Smooth muscle cell (in vitro differentiated cells): ENCODE data around the gene OR2T8. TPM values are rescaled to one million over a fixed set of nuclear protein-coding genes. Genes with fewer than 3 reads are reported as not detected.

ENCODE experiments used
- DNase-seq: peaks from one replicate; lab custom pipeline; 2025; ENCODE audit not compliant: unreplicated experiment; lab: John Stamatoyannopoulos, UW
- H2AFZ ChIP-seq: fragments of 200-600 bp; sonication (generic); 2 replicates; pipeline ENCODE4 v1.6.0; 2016; ENCODE audit warnings: antibody characterized with exemption, low read depth, mild to moderate bottlenecking
- H3F3A ChIP-seq: fragments of 200-600 bp; sonication (generic); 2 replicates; pipeline ENCODE4 v1.6.0; 2017; ENCODE audit warnings: antibody characterized with exemption, low read depth
- H3K27ac ChIP-seq: fragments of 200-600 bp; sonication (generic); 2 replicates; pipeline ENCODE4 v1.5.1; 2016; ENCODE audit warnings: low read depth, mild to moderate bottlenecking
- H3K27me3 ChIP-seq: fragments of 200-600 bp; sonication (generic); 2 replicates; pipeline ENCODE4 v1.6.1; 2016; ENCODE audit warnings: low read depth, mild to moderate bottlenecking
- H3K36me3 ChIP-seq: fragments of 200-600 bp; sonication (generic); 2 replicates; pipeline ENCODE4 v1.5.1; 2016; ENCODE audit warnings: low read depth
- H3K4me1 ChIP-seq: fragments of 200-600 bp; sonication (generic); 2 replicates; pipeline ENCODE4 v1.5.1; 2016; ENCODE audit warnings: low read depth
- H3K4me2 ChIP-seq: fragments of 200-600 bp; sonication (generic); 2 replicates; pipeline ENCODE4 v1.6.0; 2016; ENCODE audit warnings: mild to moderate bottlenecking
- H3K4me3 ChIP-seq: fragments of 200-600 bp; sonication (generic); 2 replicates; pipeline ENCODE4 v1.5.1; 2016; ENCODE audit warnings: mild to moderate bottlenecking
- H3K79me2 ChIP-seq: fragments of 200-600 bp; sonication (generic); 2 replicates; pipeline ENCODE4 v1.6.0; 2016; ENCODE audit warnings: low read depth, mild to moderate bottlenecking
- H3K9ac ChIP-seq: fragments of 200-600 bp; sonication (generic); 2 replicates; pipeline ENCODE4 v1.6.0; 2016; ENCODE audit warnings: low read depth
- H3K9me3 ChIP-seq: fragments of 200-600 bp; sonication (generic); replicated peaks from 2 replicates; pipeline ENCODE4 v1.5.1; 2016; ENCODE audit warnings: low read depth
- H4K20me1 ChIP-seq: fragments of 200-600 bp; sonication (generic); 2 replicates; pipeline ENCODE4 v1.6.0; 2016; ENCODE audit warnings: low read depth
- WGBS: methylation state at CpG from one replicate; pipeline ENCODE4 v1.1.7; 2016; ENCODE audit warnings: low lambda C conversion rate; 5-methylcytosine and 5-hydroxymethylcytosine counted together
- polyA plus RNA-seq: library from polyadenylated mRNA; unstranded; fragments of >200 nt; fragmentation: Nextera tagmentation; extraction: Ambion mirVana; gene quantifications from 2 replicates; pipeline ENCODE4 v1.2.1, GENCODE V29; 2016
- total RNA-seq: library from RNA; depleted of rRNA; stranded (reverse); fragments of >200 nt; gene quantifications from 2 replicates; pipeline ENCODE4 v1.2.3, GENCODE V29; 2014
- TF ChIP-seq, protein P1 (sequence below): fragments of 200-600 bp; sonication (generic); IDR thresholded peaks from 2 replicates; pipeline ENCODE4 v1.5.1; 2017; ENCODE audit warnings: borderline replicate concordance, mild to moderate bottlenecking, antibody characterized with exemption; ENCODE audit not compliant: insufficient read depth, poor library complexity, severe bottlenecking

OR2T8 gene
- total and polyA plus RNA-seq, 2 experiments from 2014 or later, result not detected

DNA sequence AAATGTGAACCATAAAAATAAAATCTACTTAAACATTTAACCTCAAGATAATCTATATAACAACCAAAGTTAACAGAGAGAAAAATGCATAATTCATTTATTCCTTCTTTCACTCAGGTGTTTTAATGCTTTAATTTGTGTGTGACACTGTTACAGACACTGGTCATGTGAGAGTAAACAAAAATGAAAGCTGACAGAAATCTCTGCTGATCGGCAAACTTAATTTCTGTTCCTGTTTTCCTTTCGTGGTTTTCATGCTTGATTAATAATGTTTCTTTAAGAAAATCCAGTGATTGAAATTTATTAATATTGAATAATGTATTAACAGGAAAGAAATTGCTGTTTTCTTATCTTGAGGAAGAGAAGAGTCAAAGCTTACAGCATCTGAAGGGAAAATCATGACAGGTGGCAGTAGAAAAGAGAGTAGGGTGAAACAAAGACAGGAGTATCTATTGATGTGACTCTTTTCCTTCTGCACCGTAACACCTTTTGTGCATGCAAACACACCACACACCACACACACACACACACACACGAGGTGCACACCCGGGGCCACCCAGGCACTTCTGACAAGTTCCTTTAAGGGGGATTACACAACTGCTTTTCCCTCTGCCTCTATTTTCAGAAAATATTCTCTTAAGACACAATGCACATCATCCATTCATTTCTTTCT lies 46.6 kb downstream of the OR2T8 start:
- DNase-seq, result no peak
- no peaks in the 10 kb centered on the region for H3F3A ChIP-seq
- H3K4me2 ChIP-seq, result no peak overlapping the region
- H4K20me1 ChIP-seq, result no peaks in the 10 kb centered on the region
- 69% methylated on average over 5 of the region's 5 CpGs for WGBS
- peaks cover 6% of the 10 kb centered on the region for H3K9me3 ChIP-seq
- H3K4me3 ChIP-seq, result no peak overlapping the region
- H3K9ac ChIP-seq, result no peak overlapping the region
- H2AFZ ChIP-seq, result no peak overlapping the region
- no peaks in the 10 kb centered on the region for H3K27me3 ChIP-seq
- no peaks in the 10 kb centered on the region for H3K4me1 ChIP-seq
- no peak overlapping the region for H3K27ac ChIP-seq
- no peaks in the 10 kb centered on the region for H3K79me2 ChIP-seq
- no peaks in the 10 kb centered on the region for H3K36me3 ChIP-seq
- TF ChIP-seq, protein P1, sequence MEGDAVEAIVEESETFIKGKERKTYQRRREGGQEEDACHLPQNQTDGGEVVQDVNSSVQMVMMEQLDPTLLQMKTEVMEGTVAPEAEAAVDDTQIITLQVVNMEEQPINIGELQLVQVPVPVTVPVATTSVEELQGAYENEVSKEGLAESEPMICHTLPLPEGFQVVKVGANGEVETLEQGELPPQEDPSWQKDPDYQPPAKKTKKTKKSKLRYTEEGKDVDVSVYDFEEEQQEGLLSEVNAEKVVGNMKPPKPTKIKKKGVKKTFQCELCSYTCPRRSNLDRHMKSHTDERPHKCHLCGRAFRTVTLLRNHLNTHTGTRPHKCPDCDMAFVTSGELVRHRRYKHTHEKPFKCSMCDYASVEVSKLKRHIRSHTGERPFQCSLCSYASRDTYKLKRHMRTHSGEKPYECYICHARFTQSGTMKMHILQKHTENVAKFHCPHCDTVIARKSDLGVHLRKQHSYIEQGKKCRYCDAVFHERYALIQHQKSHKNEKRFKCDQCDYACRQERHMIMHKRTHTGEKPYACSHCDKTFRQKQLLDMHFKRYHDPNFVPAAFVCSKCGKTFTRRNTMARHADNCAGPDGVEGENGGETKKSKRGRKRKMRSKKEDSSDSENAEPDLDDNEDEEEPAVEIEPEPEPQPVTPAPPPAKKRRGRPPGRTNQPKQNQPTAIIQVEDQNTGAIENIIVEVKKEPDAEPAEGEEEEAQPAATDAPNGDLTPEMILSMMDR, result no peak

Other genes with a start within 250 kb of the OR2T8 start
- not detected in 2 replicates for gene OR13G1, start 240.5 kb upstream of the OR2T8 start, total RNA-seq
- not detected in 2 replicates for gene OR13G1, start 240.5 kb upstream of the OR2T8 start, polyA plus RNA-seq
- not detected in 2 replicates for gene OR6F1, start 203.6 kb upstream of the OR2T8 start, total RNA-seq
- gene OR6F1, start 203.6 kb upstream of the OR2T8 start, polyA plus RNA-seq, result not detected in 2 replicates
- not detected in 2 replicates for gene OR14K1, start 181.6 kb upstream of the OR2T8 start, total RNA-seq
- not detected in 2 replicates for gene OR14K1, start 181.6 kb upstream of the OR2T8 start, polyA plus RNA-seq
- gene OR14A2, start 172.1 kb upstream of the OR2T8 start, total RNA-seq, result not detected in 2 replicates
- gene OR14A2, start 172.1 kb upstream of the OR2T8 start, polyA plus RNA-seq, result not detected in 2 replicates
- gene OR1C1, start 159.7 kb upstream of the OR2T8 start, total RNA-seq, result not detected in 2 replicates
- gene OR1C1, start 159.7 kb upstream of the OR2T8 start, polyA plus RNA-seq, result not detected in 2 replicates
- not detected in 2 replicates for gene OR14A16, start 96.1 kb upstream of the OR2T8 start, total RNA-seq
- gene OR14A16, start 96.1 kb upstream of the OR2T8 start, polyA plus RNA-seq, result not detected in 2 replicates
- not detected in 2 replicates for gene OR11L1, start 78.4 kb upstream of the OR2T8 start, total RNA-seq
- gene OR11L1, start 78.4 kb upstream of the OR2T8 start, polyA plus RNA-seq, result not detected in 2 replicates
- gene TRIM58, start 63.1 kb upstream of the OR2T8 start, total RNA-seq, result not detected in 2 replicates
- gene TRIM58, start 63.1 kb upstream of the OR2T8 start, polyA plus RNA-seq, result 0.37 TPM in 1 of 2 replicates, not detected in the other
- 0.18 TPM in 1 of 2 replicates, not detected in the other for gene OR2W3, start 24.7 kb upstream of the OR2T8 start, total RNA-seq
- gene OR2W3, start 24.7 kb upstream of the OR2T8 start, polyA plus RNA-seq, result not detected in 2 replicates
- not detected in 2 replicates for gene OR2AJ1, start 4.6 kb downstream of the OR2T8 start, total RNA-seq
- gene OR2AJ1, start 4.6 kb downstream of the OR2T8 start, polyA plus RNA-seq, result not detected in 2 replicates
- gene OR2L8, start 28.6 kb downstream of the OR2T8 start, total RNA-seq, result not detected in 2 replicates
- gene OR2L8, start 28.6 kb downstream of the OR2T8 start, polyA plus RNA-seq, result not detected in 2 replicates
- not detected in 2 replicates for gene OR2AK2, start 45.0 kb downstream of the OR2T8 start, total RNA-seq
- not detected in 2 replicates for gene OR2AK2, start 45.0 kb downstream of the OR2T8 start, polyA plus RNA-seq
- gene OR2L5, start 93.4 kb downstream of the OR2T8 start, total RNA-seq, result not detected in 2 replicates
- gene OR2L5, start 93.4 kb downstream of the OR2T8 start, polyA plus RNA-seq, result not detected in 2 replicates
- gene OR2L2, start 109.8 kb downstream of the OR2T8 start, total RNA-seq, result not detected in 2 replicates
- 0.03 and 0.08 TPM in 2 replicates for gene OR2L2, start 109.8 kb downstream of the OR2T8 start, polyA plus RNA-seq
- gene OR2L3, start 126.6 kb downstream of the OR2T8 start, total RNA-seq, result not detected in 2 replicates
- gene OR2L3, start 126.6 kb downstream of the OR2T8 start, polyA plus RNA-seq, result not detected in 2 replicates
- not detected in 2 replicates for gene OR2L13, start 174.9 kb downstream of the OR2T8 start, total RNA-seq
- gene OR2L13, start 174.9 kb downstream of the OR2T8 start, polyA plus RNA-seq, result not detected in 2 replicates
- gene OR2M5, start 224.9 kb downstream of the OR2T8 start, total RNA-seq, result not detected in 2 replicates
- gene OR2M5, start 224.9 kb downstream of the OR2T8 start, polyA plus RNA-seq, result not detected in 2 replicates